Progenitor cell of endocrine pancreas (in vitro differentiated cells): ENCODE data around the gene MAB21L4. TPM values are rescaled to one million over a fixed set of nuclear protein-coding genes. Genes with fewer than 3 reads are reported as not detected.

Experiments
- DNase-seq: peaks from one replicate; pipeline ENCODE4 v3.0.0; 2021; ENCODE audit warnings: low spot score; ENCODE audit not compliant: unreplicated experiment
- H3K27ac Mint-ChIP-seq: 2 replicates; pipeline ENCODE4 v1.8.0; 2021; ENCODE audit warnings: mild to moderate bottlenecking, moderate library complexity, mixed read lengths
- H3K27me3 Mint-ChIP-seq: 2 replicates; pipeline ENCODE4 v1.8.0; 2021; ENCODE audit warnings: mixed read lengths
- H3K36me3 Mint-ChIP-seq: 2 replicates; pipeline ENCODE4 v1.8.0; 2022; ENCODE audit warnings: mixed read lengths; ENCODE audit not compliant: insufficient read depth
- H3K4me1 Mint-ChIP-seq: 2 replicates; pipeline ENCODE4 v1.8.0; 2021; ENCODE audit warnings: low read depth, mixed read lengths
- H3K4me3 Mint-ChIP-seq: 2 replicates; pipeline ENCODE4 v1.8.0; 2021; ENCODE audit warnings: low read depth, mild to moderate bottlenecking, moderate library complexity, mixed read lengths
- H3K9me3 Mint-ChIP-seq: 2 replicates; pipeline ENCODE4 v1.8.0; 2021; ENCODE audit warnings: low read depth, mixed read lengths
- total RNA-seq: library from RNA; stranded (reverse); gene quantifications from 2 replicates; pipeline ENCODE4 v1.2.1, GENCODE V29; 2021
- TF ChIP-seq, protein P1 (sequence below): fragments of 200-600 bp; sonication (generic); IDR thresholded peaks from one replicate; pipeline ENCODE4 v1.5.0; 2021; ENCODE audit warnings: antibody characterized with exemption, mild to moderate bottlenecking; ENCODE audit not compliant: unreplicated experiment

The MAB21L4 gene
- total RNA-seq, 1 donor from 2014 or later: 9.7 TPM

DNA sequence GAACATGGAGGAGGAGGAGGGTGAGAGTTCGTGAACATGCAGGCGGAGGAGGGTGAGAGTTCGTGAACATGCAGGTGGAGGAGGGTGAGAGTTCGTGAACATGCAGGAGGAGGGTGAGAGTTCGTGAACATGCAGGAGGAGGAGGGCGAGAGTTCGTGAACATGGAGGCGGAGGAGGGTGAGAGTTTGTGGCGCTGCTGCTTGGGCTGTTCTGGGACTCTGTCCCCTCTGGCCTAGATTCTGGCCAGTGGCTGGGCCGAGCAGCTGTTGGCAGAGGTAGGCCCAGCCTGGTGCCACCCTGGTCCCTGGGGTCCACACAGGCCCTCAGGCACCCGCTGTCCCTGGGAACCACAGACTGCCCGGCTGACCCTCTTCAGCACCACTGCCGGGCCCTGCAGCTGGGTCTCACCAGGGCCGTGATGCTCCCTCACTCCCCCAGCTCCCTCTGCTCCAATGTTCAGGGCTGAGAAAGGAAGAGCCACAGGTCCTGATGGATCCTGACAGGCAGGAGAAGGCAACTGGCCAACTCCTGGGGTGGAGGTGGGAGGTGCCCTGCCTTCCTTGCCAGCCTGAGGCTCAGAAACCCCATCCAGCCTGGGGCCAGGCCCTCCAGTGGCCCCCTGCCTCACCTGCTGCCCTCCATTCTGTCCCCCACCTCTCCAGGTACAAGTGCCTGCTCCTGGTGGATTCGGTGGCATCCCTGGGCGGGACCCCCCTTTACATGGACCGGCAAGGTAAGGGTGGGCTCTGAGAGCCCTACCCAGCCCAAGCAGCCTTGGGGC lies 23.4 kb downstream of the MAB21L4 start:
- Mint-ChIP-seq H3K36me3 (no peaks in the 10 kb centered on the region), H3K27me3 (no peaks in the 10 kb centered on the region), H3K27ac (no peak overlapping the region), H3K9me3 (no peaks in the 10 kb centered on the region), H3K4me3 (no peak overlapping the region), H3K4me1 (peaks cover 15% of the 10 kb centered on the region)
- no peak for DNase-seq
- TF ChIP-seq, protein P1, sequence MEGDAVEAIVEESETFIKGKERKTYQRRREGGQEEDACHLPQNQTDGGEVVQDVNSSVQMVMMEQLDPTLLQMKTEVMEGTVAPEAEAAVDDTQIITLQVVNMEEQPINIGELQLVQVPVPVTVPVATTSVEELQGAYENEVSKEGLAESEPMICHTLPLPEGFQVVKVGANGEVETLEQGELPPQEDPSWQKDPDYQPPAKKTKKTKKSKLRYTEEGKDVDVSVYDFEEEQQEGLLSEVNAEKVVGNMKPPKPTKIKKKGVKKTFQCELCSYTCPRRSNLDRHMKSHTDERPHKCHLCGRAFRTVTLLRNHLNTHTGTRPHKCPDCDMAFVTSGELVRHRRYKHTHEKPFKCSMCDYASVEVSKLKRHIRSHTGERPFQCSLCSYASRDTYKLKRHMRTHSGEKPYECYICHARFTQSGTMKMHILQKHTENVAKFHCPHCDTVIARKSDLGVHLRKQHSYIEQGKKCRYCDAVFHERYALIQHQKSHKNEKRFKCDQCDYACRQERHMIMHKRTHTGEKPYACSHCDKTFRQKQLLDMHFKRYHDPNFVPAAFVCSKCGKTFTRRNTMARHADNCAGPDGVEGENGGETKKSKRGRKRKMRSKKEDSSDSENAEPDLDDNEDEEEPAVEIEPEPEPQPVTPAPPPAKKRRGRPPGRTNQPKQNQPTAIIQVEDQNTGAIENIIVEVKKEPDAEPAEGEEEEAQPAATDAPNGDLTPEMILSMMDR: no peak

DNA sequence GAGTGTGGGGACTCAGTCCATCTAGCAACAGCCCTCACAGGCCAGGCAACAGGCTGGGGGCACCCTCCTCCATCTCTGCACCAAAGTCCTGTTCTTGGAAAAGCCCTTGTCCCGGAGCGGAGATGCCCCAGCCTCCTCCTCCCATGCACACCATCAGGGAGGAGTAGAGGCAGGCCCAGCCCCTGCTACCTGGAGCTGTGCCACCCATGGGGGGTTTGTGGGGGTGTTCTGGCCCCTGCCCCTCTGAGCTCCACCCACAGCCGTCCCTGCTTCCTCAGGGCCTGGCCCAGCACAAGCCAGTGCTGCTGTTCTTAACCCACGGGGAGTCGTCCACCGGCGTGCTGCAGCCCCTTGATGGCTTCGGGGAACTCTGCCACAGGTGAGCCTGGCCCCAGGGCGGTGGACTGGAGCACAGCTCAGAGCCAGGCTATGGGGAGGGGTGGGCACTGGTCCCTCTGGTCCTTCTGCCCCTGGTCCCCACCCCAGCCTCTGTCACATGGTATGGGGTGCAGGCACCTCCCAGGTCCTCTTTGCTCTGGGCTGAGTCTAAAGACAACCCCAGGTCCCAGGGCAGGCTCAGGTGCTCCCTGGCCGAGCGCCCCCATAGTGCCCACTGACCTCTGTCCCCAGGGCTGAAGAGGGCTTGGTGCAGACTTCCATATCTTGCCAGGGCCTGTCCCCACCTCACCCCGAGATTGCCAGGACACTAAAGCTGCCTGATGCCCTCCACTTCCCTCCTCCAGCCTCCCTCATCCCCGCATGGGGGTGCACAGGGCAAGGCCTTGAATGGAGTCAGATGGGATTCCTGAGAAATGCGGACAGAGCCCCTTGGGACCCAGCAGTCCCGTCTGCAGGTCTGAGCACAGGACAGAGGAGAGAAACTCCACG lies 24.6 kb downstream of the MAB21L4 start:
- no peak overlapping the region for H3K4me3 Mint-ChIP-seq
- H3K9me3 Mint-ChIP-seq: no peaks in the 10 kb centered on the region
- H3K4me1 Mint-ChIP-seq: peaks cover 15% of the 10 kb centered on the region
- DNase-seq: no peak
- H3K36me3 Mint-ChIP-seq: no peaks in the 10 kb centered on the region
- no peaks in the 10 kb centered on the region for H3K27me3 Mint-ChIP-seq
- no peak overlapping the region for H3K27ac Mint-ChIP-seq
- TF ChIP-seq, protein P1: no peak

DNA sequence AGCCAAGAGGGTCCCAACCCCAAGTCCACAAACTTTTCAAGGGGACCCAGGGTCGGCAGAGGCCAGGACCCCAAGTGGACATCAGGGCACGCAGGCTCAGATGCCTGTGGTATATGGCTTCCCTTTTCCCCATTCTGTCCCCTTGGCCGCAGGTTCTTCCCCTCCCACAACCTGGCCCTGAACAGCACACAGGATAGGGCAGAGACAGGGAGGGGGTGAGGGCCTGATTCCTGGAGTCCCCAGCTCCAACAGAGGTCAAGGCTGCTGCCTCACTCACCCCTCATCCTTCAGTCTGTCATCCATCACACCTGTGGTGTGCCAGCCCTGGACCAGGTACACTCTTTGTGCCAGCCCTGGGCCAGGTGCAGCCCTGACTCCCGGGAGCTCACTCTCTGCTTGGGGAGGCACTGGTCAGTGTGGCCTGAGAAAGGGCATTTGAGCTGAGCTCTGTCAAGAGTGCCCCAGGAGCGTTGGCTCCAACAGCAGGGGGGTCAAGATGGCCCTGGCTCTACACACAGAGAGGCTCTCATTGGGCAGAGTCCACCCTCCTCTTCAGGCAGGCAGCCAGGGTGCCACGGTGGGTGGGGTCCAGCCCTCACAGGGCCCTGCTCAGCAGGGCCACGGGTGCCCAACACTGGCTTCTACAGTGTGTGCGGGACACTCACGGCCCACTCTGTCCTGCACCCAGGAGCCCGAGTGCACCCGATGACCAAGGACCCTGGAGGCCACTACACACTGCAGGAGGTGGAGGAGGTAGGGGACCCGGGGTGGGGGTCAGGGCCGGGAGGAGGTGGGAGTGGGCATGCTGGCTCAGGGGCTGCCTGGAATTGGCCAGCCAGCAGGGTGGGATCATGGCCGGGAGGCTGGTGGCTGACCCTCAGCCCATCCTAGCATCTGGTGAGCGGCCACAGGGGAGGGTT lies 25.7 kb downstream of the MAB21L4 start:
- TF ChIP-seq, protein P1: no peak
- Mint-ChIP-seq H3K27ac (no peak overlapping the region), H3K27me3 (peaks cover 2% of the 10 kb centered on the region), H3K4me3 (no peak overlapping the region), H3K9me3 (no peaks in the 10 kb centered on the region), H3K4me1 (peaks cover 15% of the 10 kb centered on the region), H3K36me3 (no peaks in the 10 kb centered on the region)
- DNase-seq: no peak

DNA sequence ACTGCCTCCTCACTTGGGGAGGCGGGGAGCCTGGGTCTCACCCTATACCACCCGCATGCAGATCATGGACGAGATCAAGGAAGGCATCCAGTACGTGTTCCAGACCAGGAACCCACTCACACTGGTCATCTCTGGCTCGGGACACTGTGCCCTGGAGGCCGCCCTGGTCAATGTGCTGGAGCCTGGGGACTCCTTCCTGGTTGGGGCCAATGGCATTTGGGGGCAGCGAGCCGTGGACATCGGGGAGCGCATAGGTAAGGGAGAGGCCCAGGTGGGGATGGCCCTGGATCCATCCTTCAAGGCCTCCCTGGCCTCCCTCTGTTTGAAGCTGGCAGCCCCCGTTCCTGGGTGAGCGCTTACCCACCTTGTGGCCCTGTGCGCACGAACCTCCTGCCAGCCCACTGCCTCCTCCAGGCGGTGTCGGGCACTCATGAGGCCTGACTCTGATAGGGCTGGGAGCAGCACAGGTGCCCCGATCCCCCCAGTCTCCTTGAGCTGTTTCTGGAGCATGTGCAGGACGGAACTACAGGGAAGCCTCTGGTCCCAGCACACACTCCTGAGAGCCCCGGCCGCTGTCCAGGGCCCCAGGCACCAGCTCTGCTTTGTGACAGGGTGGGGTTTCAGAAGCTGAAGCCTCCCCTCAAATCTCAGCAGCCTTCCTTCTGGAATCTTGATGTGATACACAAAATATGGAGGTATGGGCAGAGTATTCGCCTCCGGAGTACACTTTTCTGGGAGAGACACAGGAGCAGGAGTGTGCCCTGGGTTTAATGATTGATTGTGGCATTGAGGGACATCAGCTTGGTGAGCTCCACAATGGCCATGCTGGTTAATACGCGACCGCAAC lies 26.6 kb downstream of the MAB21L4 start:
- no peak overlapping the region for H3K4me3 Mint-ChIP-seq
- H3K4me1 Mint-ChIP-seq: peaks cover 12% of the 10 kb centered on the region
- no peak overlapping the region for H3K27ac Mint-ChIP-seq
- DNase-seq: no peak
- no peaks in the 10 kb centered on the region for H3K36me3 Mint-ChIP-seq
- no peaks in the 10 kb centered on the region for H3K9me3 Mint-ChIP-seq
- H3K27me3 Mint-ChIP-seq: peaks cover 7% of the 10 kb centered on the region
- TF ChIP-seq, protein P1: no peak
